K562 (cell line): Measurements from ENCODE around the gene PIK3R2. TPM values are rescaled to one million over a fixed set of nuclear protein-coding genes. Genes with fewer than 3 reads are reported as not detected.

Experiments used
- ATAC-seq: fragments of 200-7000 bp; cut with Tn5 transposase; 3 replicates; pipeline ENCODE4 v1.9.1; 2020; ENCODE audit warnings: moderate library complexity
- BruUV-seq: library from RNA; stranded (reverse); fragments of 400-500 nt; replicated peaks from 2 replicates; lab custom pipeline; 2021; lab: Mats Ljungman, UMichigan
- CTCF ChIA-PET: fragments of 300-600 bp; formaldehyde crosslinking; extraction: SDS; loops from one replicate; lab custom pipeline; 2021; ENCODE audit warnings: low intra/inter-chr PET ratio; lab: Yijun Ruan, JAX
- POLR2A ChIA-PET: fragments of 300-600, 350-650 bp; sonication (Branson Sonifier 250); formaldehyde crosslinking; extraction: SDS; loops from one replicate; lab custom pipeline; 2021; ENCODE audit warnings: antibody characterized with exemption, inconsistent platforms; lab: Yijun Ruan, JAX
- DNase-seq, 4 experiments: peaks; one replicate each; pipeline versions ENCODE4 v3.0.0 to v3.0.0-alpha.2; 2011 to 2018; ENCODE audit warnings: low spot score in 3 of 4, mixed read lengths in 3 of 4; ENCODE audit errors: extremely low read depth in 1 of 4
- FAIRE-seq: peaks from 2 replicates; lab custom pipeline; 2011; peaks lifted over from hg19 to GRCh38; lab: Jason Lieb, UNC
- H2AFZ ChIP-seq: 2 replicates; pipeline ENCODE4 v1.6.0; 2011; ENCODE audit warnings: low read depth, low read length, control low read depth, inconsistent platforms
- H3K27ac ChIP-seq: fragments of 200-600 bp; 3 replicates; pipeline ENCODE4 v1.8.0; 2011; ENCODE audit warnings: low read depth, mild to moderate bottlenecking, control low read depth, inconsistent platforms, low read length, moderate library complexity, mixed read lengths; ENCODE audit errors: extremely low read depth
- H3K27me3 ChIP-seq, 2 experiments: fragments of 300-600 bp in 1 of 2; 2 replicates in 1 of 2; 3 replicates in 1 of 2; pipeline versions ENCODE4 v1.6.0 to v1.8.0; 2011; ENCODE audit warnings: inconsistent platforms in 2 of 2, low read length in 2 of 2, mild to moderate bottlenecking in 1 of 2, mixed read lengths in 1 of 2, moderate library complexity in 1 of 2; ENCODE audit not compliant: control insufficient read depth in 2 of 2, insufficient read depth in 2 of 2
- H3K36me3 ChIP-seq: fragments of 300-600 bp; 3 replicates; pipeline ENCODE4 v1.8.0; 2011; ENCODE audit warnings: mild to moderate bottlenecking, low read length, inconsistent platforms; ENCODE audit not compliant: control insufficient read depth, insufficient read depth
- H3K4me1 ChIP-seq, 2 experiments: fragments of 200-600 bp in 1 of 2; replicated peaks in 1 of 2; 2 replicates in 1 of 2; 3 replicates in 1 of 2; pipeline versions ENCODE4 v1.5.1 to v1.8.0; 2011; ENCODE audit warnings: inconsistent platforms in 2 of 2, low read length in 2 of 2, mild to moderate bottlenecking in 1 of 2, mixed read lengths in 1 of 2, moderate library complexity in 1 of 2; ENCODE audit not compliant: control insufficient read depth in 2 of 2, insufficient read depth in 2 of 2
- H3K4me2 ChIP-seq: 2 replicates; pipeline ENCODE4 v1.6.1; 2011; ENCODE audit warnings: low read length, control low read depth, inconsistent platforms, mixed read lengths; ENCODE audit not compliant: insufficient read depth
- H3K4me3 ChIP-seq: fragments of 200-600 bp; sonication (generic), shearing (Covaris generic); 2 replicates; pipeline ENCODE4 v1.5.1; 2016; ENCODE audit warnings: control low read depth, inconsistent platforms
- H3K79me2 ChIP-seq: fragments of 200-600 bp; 3 replicates; pipeline ENCODE4 v1.8.0; 2011; ENCODE audit warnings: low read length, inconsistent platforms; ENCODE audit not compliant: control insufficient read depth, insufficient read depth
- H3K9ac ChIP-seq, 2 experiments: 2 replicates each; pipeline versions ENCODE4 v1.6.0 to v1.6.1; 2011; ENCODE audit warnings: low read depth in 2 of 2, low read length in 2 of 2, control low read depth in 1 of 2, inconsistent platforms in 1 of 2, mild to moderate bottlenecking in 1 of 2, mixed read lengths in 1 of 2; ENCODE audit not compliant: insufficient read depth in 1 of 2
- H3K9me1 ChIP-seq: one replicate; pipeline ENCODE4 v1.6.0; 2011; ENCODE audit warnings: inconsistent platforms, mild to moderate bottlenecking, low read length, moderate library complexity; ENCODE audit not compliant: control insufficient read depth, insufficient read depth
- H3K9me3 ChIP-seq: replicated peaks from 2 replicates; pipeline ENCODE4 v1.5.1; 2011; ENCODE audit warnings: low read depth, low read length, inconsistent platforms; ENCODE audit not compliant: control insufficient read depth, insufficient read depth
- H4K20me1 ChIP-seq: replicated peaks from 2 replicates; pipeline ENCODE4 v1.6.1; 2011; ENCODE audit warnings: low read length, inconsistent platforms, mixed read lengths; ENCODE audit not compliant: control insufficient read depth, insufficient read depth
- CEBPB ChIP-seq: fragments of 450-650 bp; IDR thresholded peaks from 2 replicates; pipeline ENCODE4 v1.6.1; 2016; ENCODE audit warnings: missing genetic modification characterization, missing compliant biosample characterization
- COPS2 ChIP-seq: fragments of 450-650 bp; conservative IDR thresholded peaks from 2 replicates; pipeline ENCODE4 v1.6.1; 2016; ENCODE audit warnings: mild to moderate bottlenecking, moderate library complexity
- FOXP1 ChIP-seq: sonication (generic); formaldehyde crosslinking; IDR thresholded peaks from 2 replicates; pipeline ENCODE4 v1.8.0; 2022; ENCODE audit warnings: mild to moderate bottlenecking, missing genetic modification reagents
- GTF2B ChIP-seq: IDR thresholded peaks from 2 replicates; pipeline ENCODE4 v1.6.1; 2011; ENCODE audit not compliant: insufficient read length; ENCODE audit errors: extremely low read depth
- HIVEP1 ChIP-seq: fragments of 250-450 bp; sonication (Bioruptor Pico); IDR thresholded peaks from 2 replicates; pipeline ENCODE4 v1.4.0; 2020; ENCODE audit warnings: mild to moderate bottlenecking
- ILF3 ChIP-seq: fragments of 450-650 bp; IDR thresholded peaks from 2 replicates; pipeline ENCODE4 v1.6.1; 2018; ENCODE audit warnings: antibody characterized with exemption, mild to moderate bottlenecking, moderate library complexity, borderline replicate concordance
- MTF1 ChIP-seq: fragments of 250-450 bp; sonication (Bioruptor Pico); IDR thresholded peaks from 2 replicates; pipeline ENCODE4 v1.9.0; 2021; ENCODE audit warnings: moderate library complexity, mild to moderate bottlenecking, inconsistent platforms, borderline replicate concordance
- NR2C1 ChIP-seq, 2 experiments: fragments of 450-650 bp; IDR thresholded peaks; 2 replicates each; pipeline ENCODE4 v1.6.1; 2017; ENCODE audit warnings: mild to moderate bottlenecking in 2 of 2, antibody characterized with exemption in 1 of 2, inconsistent platforms in 1 of 2, missing compliant biosample characterization in 1 of 2, missing genetic modification characterization in 1 of 2
- PPARD ChIP-seq: fragments of 250-450 bp; sonication (Bioruptor Pico); IDR thresholded peaks from 2 replicates; pipeline ENCODE4 v1.8.0; 2022; ENCODE audit warnings: inconsistent platforms, mild to moderate bottlenecking, moderate library complexity
- RBM25 ChIP-seq: fragments of 200-400 bp; formaldehyde crosslinking; IDR thresholded peaks from 2 replicates; pipeline ENCODE4 v1.6.1; 2018; ENCODE audit warnings: low read length, low read depth, moderate library complexity; ENCODE audit not compliant: severe bottlenecking
- SIX5 ChIP-seq, 2 experiments: IDR thresholded peaks; 2 replicates each; pipeline ENCODE4 v1.6.1; 2011; ENCODE audit warnings: low read length in 2 of 2, borderline replicate concordance in 1 of 2, low read depth in 1 of 2, mild to moderate bottlenecking in 1 of 2, moderate library complexity in 1 of 2; ENCODE audit not compliant: insufficient read depth in 1 of 2
- SLC30A9 ChIP-seq: fragments of 250-450 bp; sonication (Bioruptor Pico); IDR thresholded peaks from 2 replicates; pipeline ENCODE4 v1.8.0; 2022; ENCODE audit warnings: mild to moderate bottlenecking, moderate library complexity
- SP1 ChIP-seq: sonication (generic); formaldehyde crosslinking; IDR thresholded peaks from 2 replicates; pipeline ENCODE4 v1.8.1; 2022; ENCODE audit warnings: mild to moderate bottlenecking, missing genetic modification reagents
- ZBTB26 ChIP-seq: fragments of 450-650 bp; formaldehyde crosslinking; IDR thresholded peaks from 2 replicates; pipeline ENCODE4 v1.4.0; 2022; ENCODE audit warnings: missing genetic modification characterization
- ZNF143 ChIP-seq: sonication (generic); formaldehyde crosslinking; IDR thresholded peaks from 2 replicates; pipeline ENCODE4 v1.9.0; 2022; ENCODE audit warnings: mild to moderate bottlenecking, missing genetic modification reagents
- ZNF197 ChIP-seq: fragments of 200-800 bp; sonication (Bioruptor generic); IDR thresholded peaks from 2 replicates; pipeline ENCODE4 v1.6.1; 2016; ENCODE audit warnings: low read depth, missing genetic modification characterization, missing compliant biosample characterization
- ZNF217 ChIP-seq: sonication (generic); formaldehyde crosslinking; IDR thresholded peaks from 2 replicates; pipeline ENCODE4 v1.8.0; 2022; ENCODE audit warnings: mild to moderate bottlenecking, missing genetic modification reagents
- ZNF384 ChIP-seq: IDR thresholded peaks from 2 replicates; pipeline ENCODE4 v1.6.1; 2012; ENCODE audit warnings: low read depth, low read length, improper control_type of control experiment
- WGBS: fragments of 100-300 bp; shearing (Covaris generic); methylation state at CpG from one replicate; pipeline ENCODE4 v1.1.6; 2016; ENCODE audit warnings: low coverage, mixed read lengths; ENCODE audit not compliant: insufficient coverage; ENCODE audit errors: missing lambda C conversion rate; 5-methylcytosine and 5-hydroxymethylcytosine counted together
- in situ Hi-C: fragments of 300-500 bp; cut with MboI; formaldehyde crosslinking; loops from 4 replicates; pipeline ENCODE4 v1.15.0; 2018; ENCODE audit warnings: inconsistent platforms, mixed read lengths
- intact Hi-C: fragments of 100-400 bp; cut with micrococcal nuclease; formaldehyde crosslinking; loops from 2 replicates; pipeline ENCODE4 v1.14.2; 2022
- polyA plus RNA-seq, 8 experiments: library from polyadenylated mRNA; depleted of rRNA in 4 of 8; stranded (reverse) in 5 of 8; unstranded in 3 of 8; fragments of >200 nt; fragmentation: Nextera tagmentation in 2 of 8; fragmentation: Illumina TruSeq in 1 of 8; extraction: Ambion mirVana in 2 of 8; extraction: Trizol in 1 of 8; gene quantifications; 2 replicates each; pipeline versions ENCODE4 v1.2.1 to v1.2.3, GENCODE V29; 2011 to 2014; ENCODE audit warnings: inconsistent platforms in 1 of 8, missing spikeins in 1 of 8
- total RNA-seq, 7 experiments: library from RNA; depleted of rRNA in 6 of 7; stranded (reverse); fragments of >200 nt in 6 of 7; fragmentation: Illumina TruSeq in 2 of 7; extraction: Trizol in 2 of 7; gene quantifications; 2 replicates each; pipeline versions ENCODE4 v1.2.1 to v1.2.3, GENCODE V29; 2011 to 2021; ENCODE audit warnings: low replicate concordance in 1 of 7

Gene PIK3R2
- total and polyA plus RNA-seq, 9 of the 15 experiments (the other 6 are each of a cell fraction or from before 2014, with no cell fraction given), result 0.39 to 37.9 (median 5.3) TPM

- Histone ChIP-seq H3K27me3 (no peaks in the 10 kb centered on the region), H4K20me1 (0 out of 2 replicates have a peak, but pooled peaks cover 7% of the 10 kb centered on the region), H3K4me1 (peaks cover 15 to 45% of the 10 kb centered on the region in 2 experiments; a peak in 4 of 5 replicates), H3K4me3 (no peak overlapping the region), H3K79me2 (peaks cover 15% of the 10 kb centered on the region), H2AFZ (no peak overlapping the region), H3K36me3 (peaks cover 31% of the 10 kb centered on the region; the same call in 2 of the 3 replicates), H3K9ac (0 out of 4 replicates have a peak overlapping the region, but pooled peaks of 1 of the 2 experiments have one; percentile 27), H3K9me3 (no peaks in the 10 kb centered on the region), H3K4me2 (no peak overlapping the region), H3K9me1 (no peaks in the 10 kb centered on the region), H3K27ac (no peak overlapping the region)
- TF ChIP-seq ZNF143 (no peak), COPS2 (no peak), GTF2B (no peak), SP1 (CRISPR knock-in tag) (no peak), ZNF217 (CRISPR knock-in tag) (no peak), CEBPB (tag) (no peak), MTF1 (no peak), SLC30A9 (no peak), FOXP1 (CRISPR knock-in tag) (no peak), SIX5 (IDR thresholded peaks at IDR 0.05; ENCODE audit: borderline replicate concordance in 1 of 2, insufficient read depth in 1 of 2, low read depth in 1 of 2, low read length in 2 of 2) (no peak), ILF3 (no peak), HIVEP1 (CRISPR knock-in tag) (no peak), PPARD (CRISPR knock-in tag) (no peak), ZNF384 (no peak), ZNF197 (no peak), ZBTB26 (CRISPR knock-in tag) (no peak), RBM25 (no peak), NR2C1 (IDR thresholded peaks at IDR 0.05) (no peak), NR2C1 (tag; IDR thresholded peaks at IDR 0.05) (no peak)
- intact Hi-C loops, result no loop called here
- BruUV-seq, result no TSS peak
- in situ Hi-C loops, result no loop called here
- ChIA-PET CTCF (interaction anchor here (0.7 kb wide), 1 partner anchor 34 kb away, joined by 7 read pairs; no protein-coding TSS in a partner anchor), POLR2A (interaction anchor here (1.2 kb wide), 1 partner anchor 41 kb away, joined by 4 read pairs; no protein-coding TSS in a partner anchor)
- FAIRE-seq (no peak), DNase-seq (no peak), ATAC-seq (no peak)
- WGBS, result 89% methylated on average over 14 of the region's 16 CpGs
These were observed 3.4 kb upstream of the PIK3R2 start for GRCh38 chr19:18149596-18149975.
